HG02610 (cell line): ENCODE results near the gene GRM3.

Source experiments
- ATAC-seq: cut with Tn5 transposase; IDR thresholded peaks from one replicate; pipeline ENCODE4 v1.9.1; 2021; ENCODE audit warnings: mild to moderate bottlenecking, moderate library complexity; ENCODE audit not compliant: unreplicated experiment

Gene GRM3

DNA sequence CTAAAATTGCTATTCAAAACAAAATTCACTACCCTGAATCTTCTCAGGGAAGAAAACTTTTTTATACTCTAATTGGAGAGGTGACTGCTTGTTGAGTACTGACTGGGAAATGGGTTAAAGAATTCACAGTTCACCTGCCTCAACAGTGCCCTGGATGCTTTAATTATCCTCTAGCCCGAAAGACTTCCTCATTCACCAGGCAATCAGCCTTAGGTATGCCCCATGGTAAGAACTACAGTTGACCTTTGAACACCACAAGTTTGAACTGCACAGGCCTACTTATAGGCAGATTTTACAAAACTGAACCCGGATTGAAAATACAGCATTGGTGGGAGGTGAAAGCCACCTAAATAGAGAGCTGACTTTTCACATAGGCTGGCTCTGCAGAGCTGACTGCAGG, 240.4 kb downstream of the GRM3 start:
- no peak for ATAC-seq

DNA sequence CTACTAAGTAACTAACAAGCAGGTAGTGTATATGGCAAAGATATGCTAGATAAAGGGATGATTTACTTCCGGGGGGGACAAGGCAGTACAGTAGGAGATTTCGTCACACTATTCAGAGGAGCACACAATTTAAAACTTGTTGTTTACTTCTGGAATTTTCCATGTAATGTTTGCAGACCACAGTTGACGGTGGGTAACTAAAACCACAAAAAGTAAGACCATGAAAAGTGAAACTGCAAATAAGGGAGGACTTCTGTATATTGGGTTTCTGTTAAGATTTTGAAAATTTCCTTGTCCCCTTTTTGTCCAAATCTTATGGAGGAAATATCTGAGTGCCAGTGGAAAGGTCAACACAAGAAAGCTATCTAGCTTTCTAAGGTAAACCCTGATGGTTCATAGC, 245.8 kb downstream of the GRM3 start:
- ATAC-seq: no peak

DNA sequence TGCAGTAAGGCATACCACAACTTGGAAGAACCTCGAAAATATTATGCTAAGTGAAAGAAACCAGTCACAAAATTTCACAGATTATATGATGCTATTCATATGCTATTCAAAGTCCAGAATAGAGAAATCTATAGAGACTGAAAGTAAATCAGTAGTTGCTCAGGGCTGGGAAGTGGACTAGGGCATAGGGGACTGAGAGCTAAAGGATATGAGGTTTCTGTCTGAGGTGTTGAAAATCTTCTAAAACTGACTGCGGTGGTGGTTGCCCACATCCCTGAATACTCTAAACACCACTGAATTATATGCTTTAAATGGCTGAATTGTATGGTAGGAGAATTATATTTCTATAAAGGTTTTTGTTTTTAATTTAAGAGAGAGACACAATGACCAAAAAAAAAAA, 254.5 kb downstream of the GRM3 start:
- ATAC-seq: no peak

DNA sequence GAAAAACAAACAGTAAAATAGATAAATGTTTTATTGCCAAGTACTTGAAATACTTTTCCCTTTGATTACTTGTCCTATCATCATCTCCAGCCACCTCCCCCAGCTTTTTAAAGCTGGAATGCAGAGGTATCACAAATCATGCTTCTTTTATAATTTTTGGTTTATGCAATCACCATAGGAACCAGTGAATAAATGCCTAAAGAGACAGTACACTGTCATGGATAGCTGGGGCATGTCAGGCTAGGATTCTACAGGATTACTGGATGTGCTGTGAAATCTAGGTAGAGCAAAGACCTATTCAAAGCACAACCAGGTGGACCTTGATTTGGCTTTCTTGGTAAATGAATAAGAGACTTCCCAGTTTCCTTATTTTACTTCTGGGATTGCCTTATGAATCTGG, 257.2 kb downstream of the GRM3 start:
- ATAC-seq: no peak

DNA sequence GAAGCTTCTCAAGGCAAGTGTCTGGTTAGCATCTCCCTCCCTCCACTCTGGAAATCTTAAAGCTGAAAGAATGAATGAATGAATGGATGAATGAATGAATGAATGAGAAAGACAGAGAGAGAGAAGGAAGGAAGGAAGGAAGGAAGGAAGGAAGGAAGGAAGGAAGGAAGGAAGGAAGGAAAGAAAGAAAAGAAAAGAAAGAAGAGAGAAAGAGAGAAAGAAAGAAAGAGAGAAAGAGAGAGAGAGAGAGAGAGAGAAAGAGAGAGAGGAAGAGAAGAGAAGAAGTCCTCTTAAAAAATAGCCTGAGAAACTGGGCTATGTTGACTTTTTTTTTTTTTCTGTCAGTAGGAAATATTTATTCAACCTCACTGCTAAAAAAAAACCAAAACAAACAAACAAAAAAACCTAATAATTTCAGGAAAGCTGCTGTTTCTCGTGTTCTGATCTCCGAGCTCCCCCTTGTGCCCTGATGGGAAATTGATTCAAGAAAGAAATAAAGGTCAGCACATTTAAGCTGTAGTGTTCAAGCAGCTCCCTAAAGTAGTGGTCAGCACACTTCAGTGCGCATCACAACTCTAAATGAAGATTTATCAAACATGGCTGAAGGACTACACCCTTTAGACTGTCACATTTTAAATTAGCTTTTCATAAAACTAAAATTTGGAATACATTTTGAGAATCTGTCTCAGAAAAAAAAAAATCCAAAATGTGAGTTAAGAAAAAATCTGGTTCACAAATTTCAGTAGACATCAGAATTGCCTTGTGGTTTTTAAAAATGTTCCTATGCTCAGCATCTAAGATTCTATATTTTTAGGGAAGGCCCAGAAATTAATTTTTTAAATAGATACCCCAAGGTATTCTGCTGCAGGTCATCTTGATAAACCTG, 261.5 kb downstream of the GRM3 start:
- ATAC-seq: peak; percentile 70

DNA sequence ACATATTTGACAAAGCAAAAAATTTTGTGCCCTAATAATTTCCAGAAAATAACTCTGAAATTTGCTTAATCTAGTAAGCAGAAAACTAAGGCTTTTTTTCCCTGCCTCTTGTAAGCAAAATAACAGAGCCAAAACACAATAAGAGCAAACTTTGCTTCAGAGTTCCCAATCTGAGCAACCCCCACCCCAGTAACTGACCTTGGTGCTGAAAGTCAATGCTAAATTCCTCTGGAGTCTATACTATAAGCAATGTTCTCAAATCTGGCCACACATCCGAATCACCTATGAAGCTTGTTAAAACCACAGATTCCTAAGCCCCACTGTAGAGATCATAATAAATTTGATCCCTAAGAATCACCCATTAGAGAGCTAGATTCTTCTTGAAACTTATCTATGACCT, 265.2 kb downstream of the GRM3 start:
- ATAC-seq: no peak

DNA sequence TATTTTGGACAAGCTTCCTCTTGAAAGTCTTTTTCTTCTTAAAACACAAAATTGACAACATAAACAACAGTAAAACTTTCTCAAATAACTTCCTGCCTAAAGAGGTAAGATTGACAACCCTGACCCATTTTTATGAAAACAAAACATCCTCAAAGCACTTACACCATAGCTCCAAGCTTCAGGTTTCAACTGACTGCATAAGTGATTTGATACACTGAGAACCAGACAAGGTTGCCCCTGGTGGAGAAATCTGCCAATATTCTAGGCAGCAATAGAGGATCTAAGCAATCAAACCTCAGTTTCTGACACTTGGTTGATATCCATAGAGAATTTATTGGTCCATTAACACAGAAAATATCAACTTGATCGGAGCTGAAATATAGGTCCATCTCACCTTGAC, 267.9 kb downstream of the GRM3 start:
- ATAC-seq: no peak

DNA sequence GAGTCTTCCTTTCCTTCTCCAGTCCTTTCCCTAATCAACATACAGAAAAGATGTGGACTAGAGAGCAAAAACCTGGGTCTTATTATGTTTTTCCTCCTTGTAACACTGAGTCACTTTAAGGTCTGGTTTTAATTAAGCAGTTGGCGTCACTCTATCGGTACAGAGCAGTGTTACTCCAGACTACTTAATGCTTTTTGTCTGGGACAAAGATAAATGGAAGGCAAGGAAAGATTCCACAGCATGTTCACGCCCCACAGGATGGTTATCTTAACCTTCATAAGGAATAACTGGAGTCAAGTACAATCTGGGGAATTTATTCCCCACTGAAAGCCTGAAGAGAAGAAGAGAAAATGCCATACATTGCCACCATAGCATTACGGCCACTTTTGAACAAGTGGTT, 270.0 kb downstream of the GRM3 start:
- no peak for ATAC-seq
